ENCODE measurements around the gene COX7A2L. TPM values are rescaled to one million over a fixed set of nuclear protein-coding genes. Genes with fewer than 3 reads are reported as not detected.
"Not testable (repeated sequence)": the region's sequence is repeated elsewhere in the genome, so short reads cannot be mapped to it uniquely, and the experiment has no call there.

Gene COX7A2L, protein sequence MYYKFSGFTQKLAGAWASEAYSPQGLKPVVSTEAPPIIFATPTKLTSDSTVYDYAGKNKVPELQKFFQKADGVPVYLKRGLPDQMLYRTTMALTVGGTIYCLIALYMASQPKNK
- total RNA-seq, result 128 and 233 TPM in 2 replicates

DNA sequence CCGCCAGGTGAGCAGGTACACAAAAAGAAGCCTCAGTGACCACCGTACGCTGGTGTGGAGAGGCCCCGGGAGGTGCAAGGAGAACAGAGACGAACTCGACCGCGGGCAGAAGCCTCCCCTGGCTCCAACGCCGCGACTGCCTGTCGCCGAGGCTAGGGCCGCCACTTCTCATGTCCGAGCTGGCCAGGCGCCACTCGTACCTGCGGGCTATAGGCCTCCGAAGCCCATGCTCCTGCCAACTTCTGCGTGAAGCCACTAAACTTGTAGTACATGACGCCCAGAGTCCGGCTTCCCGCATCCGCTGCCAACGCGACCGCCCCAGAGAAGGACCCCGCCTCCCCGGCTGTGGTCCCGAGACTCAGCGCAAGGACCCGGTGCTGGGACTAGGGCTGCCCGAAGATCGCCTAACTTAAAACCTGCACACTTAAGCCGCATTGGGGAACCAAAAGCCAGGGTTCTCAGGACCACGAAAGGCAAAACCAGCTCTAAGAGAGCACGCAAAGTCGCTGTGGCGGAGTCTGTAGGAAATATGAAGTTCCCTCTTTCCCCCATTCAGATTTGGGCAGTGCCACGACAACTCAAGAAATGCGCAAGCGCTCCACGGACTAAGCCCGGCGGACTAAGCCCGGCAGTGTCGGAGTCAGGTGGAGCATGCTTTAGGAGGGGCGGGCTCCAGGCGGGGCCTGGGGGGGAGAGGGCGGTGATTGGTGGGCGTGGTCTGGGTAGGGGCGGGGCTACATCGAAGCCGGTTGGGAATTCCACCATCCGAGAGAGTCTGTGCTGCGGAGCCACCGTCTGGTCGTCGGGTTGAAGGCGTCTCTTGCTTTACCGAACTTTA, at the start of gene COX7A2L:
COX7A2L (minus strand) TSS at position 328 of the 838 bp plus-strand sequence; CDS start at position 272, 56 bp downstream.
- DNase-seq (ENCODE audit: low read depth, low spot score), result peak; percentile 86

DNA sequence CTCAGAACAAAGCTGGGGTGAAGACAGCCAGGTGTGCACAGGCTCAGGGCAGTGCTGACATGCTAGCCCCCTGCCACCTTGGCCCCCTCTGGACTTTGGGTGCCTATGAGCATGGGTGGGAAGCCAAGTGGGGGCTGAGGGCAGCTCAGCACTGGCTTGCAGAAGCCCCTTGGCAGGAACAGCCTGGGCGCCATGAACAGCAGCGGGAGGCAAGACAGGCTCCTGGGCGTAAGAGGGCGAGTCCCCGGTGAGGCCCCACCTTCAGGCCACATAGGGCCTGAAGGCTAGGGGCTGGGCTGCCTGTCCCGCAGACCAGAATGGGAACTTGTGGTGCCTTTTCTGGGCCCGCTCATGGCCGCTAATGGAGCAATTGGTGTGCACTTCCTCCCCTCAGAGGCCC, 47.0 kb upstream of the COX7A2L start:
- no peak for DNase-seq (ENCODE audit: low read depth, low spot score)

DNA sequence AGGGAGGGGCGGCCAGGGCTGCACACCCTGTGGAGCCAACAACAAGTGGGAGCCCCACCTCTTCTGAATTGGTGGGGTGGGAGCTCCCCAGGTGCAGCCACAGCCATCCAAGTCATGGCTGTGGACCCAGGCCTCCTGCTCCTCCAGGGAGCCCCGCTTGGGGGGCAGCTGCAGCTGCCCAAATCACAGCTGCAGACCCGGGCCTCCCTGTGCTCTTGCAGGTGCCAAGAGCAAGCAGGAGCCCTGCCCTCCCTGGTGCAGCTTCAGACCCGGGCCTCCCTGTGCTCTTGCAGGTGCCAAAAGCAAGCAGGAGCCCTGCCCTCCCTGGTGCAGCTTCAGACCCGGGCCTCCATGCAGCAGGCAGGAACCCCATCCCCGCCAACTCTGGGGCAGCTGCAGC, 46.5 kb upstream of the COX7A2L start:
- DNase-seq (ENCODE audit: low read depth, low spot score), result no peak

DNA sequence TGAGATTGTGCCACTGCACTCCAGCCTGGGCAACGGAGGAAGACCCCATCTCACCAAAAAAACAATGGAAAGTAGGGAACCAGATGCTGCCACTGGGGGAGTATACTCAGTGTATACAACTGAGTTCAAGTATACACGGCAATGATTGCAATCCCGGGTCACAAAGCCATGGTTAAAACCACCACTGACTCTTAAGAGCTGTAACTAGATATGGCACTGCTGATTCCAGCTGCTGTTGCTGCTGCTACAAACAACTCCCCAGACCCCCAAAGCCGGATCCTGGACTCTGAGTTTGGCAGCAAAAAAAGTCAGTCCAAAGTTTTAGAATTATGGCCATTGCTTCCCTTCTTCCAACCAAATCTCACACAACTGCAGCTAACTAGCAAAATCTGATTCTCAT, 43.7 kb upstream of the COX7A2L start:
- no peak for DNase-seq (ENCODE audit: low read depth, low spot score)

DNA sequence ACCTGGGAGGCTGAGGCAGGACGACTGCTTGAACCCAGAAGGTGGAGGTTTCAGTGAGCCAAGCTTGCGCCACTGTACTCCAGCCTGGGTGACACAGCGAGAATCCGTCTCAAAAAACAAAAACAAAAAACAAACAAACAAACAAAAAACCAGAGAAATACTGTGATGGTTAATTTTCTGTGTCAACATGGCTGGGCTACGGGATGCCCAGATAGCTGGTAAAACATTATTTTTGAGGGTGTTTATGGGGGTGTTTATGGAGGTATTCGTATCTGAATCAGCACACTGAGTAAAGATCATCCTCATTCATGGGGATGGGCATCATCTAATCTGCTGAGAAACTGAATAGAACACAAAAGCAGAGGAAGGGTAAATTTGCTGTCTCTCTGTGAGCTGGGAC, 40.8 kb upstream of the COX7A2L start:
- no peak for DNase-seq (ENCODE audit: low read depth, low spot score)

DNA sequence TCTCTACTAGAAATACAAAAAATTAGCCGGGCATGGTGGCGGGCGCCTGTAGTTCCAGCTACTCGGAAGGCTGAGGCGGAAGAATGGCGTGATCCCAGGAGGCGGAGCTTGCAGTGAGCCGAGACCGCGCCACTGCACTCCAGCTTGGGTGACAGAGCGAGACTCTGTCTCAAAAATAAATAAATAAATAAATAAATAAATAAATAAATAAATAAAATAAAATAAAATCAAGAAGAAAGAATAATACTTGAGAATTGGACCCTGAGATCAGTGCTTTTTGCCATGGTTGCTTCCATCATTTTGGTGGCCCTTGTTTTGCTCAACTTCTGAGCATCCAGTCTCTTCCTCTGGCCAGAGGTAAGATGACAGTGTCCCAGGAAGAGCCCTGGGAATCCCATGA, 37.0 kb upstream of the COX7A2L start:
- DNase-seq (ENCODE audit: low read depth, low spot score), result not testable (repeated sequence)

DNA sequence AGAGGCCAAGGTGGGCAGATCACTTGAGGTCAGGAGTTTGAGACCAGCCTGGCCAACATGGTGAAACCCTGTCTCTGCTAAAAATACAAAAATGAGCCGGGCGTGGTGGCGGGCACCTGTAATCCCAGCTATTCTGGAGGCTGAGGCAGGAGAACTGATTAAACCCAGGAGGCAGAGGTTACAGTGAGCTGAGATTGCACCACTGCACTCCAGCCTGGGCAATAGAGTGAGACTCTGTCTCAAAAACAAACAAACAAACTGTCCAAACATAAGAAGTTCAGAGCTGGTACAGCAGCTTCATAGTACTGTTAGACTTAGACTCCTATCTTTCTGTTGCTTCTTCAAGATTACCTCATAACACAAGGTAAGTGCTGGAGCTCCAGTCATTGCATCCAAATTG, 32.3 kb upstream of the COX7A2L start:
- DNase-seq (ENCODE audit: low read depth, low spot score), result not testable (repeated sequence)

DNA sequence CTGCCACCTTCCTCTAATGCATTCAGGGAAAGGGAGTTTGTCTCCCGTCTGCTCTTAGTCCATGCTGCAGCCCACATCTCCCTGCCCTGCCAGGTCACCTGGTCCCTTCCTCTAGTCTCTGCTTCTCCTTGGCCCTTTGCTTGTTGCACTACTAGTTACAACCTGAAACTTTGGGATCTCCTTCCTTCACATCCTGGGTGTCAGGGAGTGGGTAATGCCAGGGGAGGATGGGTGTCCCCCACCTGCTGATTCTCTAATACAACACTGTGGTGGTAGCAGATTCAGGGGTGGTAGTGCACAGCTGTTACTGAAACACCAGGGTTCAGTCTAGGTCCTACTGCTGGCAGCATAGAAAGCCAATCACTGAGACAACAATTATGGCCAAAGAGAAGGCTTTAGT, 31.2 kb upstream of the COX7A2L start:
- no peak for DNase-seq (ENCODE audit: low read depth, low spot score)

DNA sequence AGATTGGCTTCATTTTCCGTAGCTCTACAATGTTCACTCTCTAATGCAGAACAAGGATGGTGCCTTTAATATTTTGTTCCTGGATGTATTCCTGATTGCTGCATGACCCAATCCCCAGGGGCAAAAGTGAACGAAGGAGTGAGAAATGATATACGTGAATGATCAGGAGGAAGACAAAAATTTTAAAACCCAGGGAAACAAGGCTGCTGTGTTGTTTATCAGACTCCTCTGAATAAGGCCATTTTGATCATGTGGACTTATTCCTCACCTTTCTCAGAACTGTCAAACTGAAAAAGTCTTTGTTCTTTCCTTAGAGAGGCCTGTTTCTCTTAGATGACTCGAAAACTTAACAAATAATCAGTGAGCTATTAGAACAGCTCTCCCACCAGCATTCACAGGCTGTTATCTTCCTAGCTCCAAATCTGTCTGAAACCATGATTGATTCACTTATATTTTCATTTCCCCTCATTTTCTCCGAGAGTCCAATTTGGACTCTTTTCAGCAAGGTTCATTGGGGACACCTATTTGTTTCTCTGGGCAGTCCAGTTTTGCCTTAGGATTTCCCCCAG, 29.5 kb upstream of the COX7A2L start:
- no peak for DNase-seq (ENCODE audit: low read depth, low spot score)

DNA sequence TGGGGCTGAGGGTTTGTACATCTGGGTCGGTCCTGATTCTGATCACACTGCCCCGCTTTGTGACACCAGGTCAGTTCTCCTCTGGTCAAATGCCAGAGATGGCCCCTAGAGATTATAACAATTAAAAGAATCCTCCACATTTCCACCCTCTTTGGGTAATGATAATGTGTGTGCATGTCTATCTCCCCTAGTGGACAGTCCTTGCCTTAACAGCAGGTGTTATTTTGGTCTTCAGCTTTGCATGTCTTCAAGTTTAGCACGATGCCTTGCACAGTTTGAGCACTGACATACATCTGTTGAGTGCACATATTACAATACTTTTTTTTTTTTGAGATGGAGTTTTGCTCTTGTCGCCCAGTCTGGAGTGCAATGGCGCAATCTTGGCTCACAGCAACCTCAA, 25.7 kb upstream of the COX7A2L start:
- no peak for DNase-seq (ENCODE audit: low read depth, low spot score)

DNA sequence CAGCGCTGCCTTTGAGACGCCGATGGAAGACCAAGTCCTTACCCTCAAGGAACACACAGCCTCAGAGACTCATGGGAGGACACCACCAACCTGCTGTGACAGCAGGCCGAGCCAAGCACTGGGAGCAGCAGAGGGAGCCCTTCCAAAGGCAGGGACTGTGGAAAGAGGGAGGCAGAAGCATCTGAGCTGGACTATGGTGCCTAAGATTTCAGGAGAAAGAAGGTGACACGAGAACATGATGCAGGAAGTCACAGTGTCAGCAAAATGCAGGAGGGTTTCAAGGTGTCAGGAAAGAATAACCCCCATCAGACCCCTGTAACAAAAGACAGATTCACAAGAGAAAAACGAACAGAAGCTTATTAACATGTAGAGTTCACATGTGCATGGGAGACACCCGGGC, 24.2 kb upstream of the COX7A2L start:
- DNase-seq (ENCODE audit: low read depth, low spot score), result no peak

DNA sequence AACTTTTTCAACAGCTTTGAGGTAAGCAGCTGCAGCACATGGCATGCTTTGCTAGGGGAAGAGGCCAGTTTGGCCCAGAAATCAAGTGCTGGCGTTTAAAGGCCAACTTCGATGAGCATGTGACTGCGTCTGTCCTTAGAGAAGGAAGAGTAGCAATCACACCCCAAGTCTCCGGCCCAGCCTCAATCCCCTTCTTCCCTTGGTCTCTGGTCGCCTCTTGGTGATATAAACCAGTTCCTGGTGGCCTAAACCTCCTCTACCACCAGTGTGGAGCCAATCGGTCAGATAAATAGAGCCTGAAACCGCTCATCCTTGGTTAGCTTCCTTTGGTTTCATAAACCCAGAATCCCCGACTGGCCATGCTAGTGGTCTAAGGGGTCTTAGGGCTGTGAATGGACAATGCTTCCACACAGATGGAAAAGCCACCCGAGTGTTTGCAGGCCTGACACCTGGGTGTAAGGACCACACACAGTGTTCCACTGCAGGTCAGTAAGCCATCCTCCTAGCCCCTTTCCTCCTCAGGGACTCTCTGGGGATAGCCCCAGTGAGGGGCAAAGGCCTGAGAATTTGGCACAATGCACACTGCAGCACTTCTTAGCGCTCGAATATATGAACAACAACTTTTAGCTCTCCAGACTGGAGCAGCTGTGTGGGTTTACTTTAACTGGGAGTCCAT, 23.0 kb upstream of the COX7A2L start:
- no peak for DNase-seq (ENCODE audit: low read depth, low spot score)

DNA sequence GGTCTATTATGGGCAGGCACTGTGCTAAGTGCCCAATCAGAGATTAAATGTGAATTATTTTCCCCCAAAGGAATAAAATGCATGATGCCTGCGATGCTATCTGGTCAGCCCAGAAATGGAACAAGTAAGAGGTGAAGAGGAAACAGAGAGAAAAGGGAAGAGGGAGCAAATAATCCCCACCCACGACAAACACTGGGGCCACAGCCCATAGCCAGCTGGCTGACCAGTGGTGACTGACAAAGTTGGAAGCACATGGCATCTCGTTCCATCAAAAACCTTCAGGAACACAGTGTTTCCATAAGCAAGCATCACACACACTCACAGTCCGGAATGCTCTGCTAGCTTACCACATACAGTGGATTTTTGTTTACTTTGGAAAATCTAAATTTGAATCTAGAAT, 21.1 kb upstream of the COX7A2L start:
- DNase-seq (ENCODE audit: low read depth, low spot score), result no peak

DNA sequence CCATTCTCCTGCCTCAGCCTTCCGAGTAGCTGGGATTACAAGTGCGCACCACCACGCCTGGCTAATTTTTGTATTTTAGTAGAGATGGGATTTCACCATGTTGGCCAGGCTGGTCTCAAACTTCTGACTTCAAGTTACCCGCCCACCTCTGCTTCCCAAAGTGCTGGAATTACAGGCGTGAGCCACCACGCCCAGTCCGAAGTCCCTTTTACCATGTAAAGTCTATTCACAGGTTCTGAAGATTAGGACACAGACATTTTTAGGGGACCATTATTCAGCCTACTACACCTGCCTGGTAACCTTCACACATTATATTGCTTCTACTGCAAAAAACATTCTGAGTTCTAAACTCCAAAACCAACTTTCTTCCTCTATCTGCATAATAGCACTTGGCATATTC, 19.0 kb upstream of the COX7A2L start:
- not testable (repeated sequence) for DNase-seq (ENCODE audit: low read depth, low spot score)

DNA sequence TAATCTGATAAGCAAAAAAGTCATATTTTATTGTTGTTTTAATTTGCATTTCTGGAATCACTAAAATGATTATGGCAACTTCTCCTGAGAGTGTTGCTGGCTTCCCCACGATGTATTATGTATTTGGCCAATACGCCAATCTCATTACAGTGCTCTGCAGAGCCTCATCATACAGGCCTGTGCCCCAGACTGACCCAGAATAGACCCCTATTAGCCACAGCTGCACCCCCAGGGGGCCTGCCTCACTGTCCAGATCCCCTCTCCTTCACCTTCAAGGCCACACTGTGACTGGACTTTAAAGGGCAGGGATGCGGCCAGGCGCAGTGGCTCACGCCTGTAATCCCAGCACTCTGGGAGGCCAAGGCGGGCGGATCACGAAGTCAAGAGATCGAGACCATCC, 17.4 kb upstream of the COX7A2L start:
- no peak for DNase-seq (ENCODE audit: low read depth, low spot score)

DNA sequence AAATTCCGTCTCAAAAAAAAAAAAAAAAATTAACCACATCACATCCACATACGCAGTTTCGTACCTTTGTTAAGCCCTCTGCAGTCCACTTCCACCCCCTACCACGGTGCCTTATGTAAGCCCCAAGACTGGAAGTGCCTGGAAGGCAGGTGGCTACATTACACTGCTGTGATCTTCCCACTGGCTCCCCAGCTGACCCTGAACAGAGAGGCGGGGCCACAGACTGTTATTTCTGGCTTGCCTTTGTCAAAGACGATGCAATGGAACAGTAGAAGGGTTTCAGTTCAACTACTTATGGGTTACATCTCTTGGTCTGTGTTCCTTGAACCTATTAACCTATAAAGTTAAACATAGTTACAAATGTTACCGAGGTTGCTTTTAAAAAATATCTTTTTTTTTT, 15.7 kb upstream of the COX7A2L start:
- no peak for DNase-seq (ENCODE audit: low read depth, low spot score)

DNA sequence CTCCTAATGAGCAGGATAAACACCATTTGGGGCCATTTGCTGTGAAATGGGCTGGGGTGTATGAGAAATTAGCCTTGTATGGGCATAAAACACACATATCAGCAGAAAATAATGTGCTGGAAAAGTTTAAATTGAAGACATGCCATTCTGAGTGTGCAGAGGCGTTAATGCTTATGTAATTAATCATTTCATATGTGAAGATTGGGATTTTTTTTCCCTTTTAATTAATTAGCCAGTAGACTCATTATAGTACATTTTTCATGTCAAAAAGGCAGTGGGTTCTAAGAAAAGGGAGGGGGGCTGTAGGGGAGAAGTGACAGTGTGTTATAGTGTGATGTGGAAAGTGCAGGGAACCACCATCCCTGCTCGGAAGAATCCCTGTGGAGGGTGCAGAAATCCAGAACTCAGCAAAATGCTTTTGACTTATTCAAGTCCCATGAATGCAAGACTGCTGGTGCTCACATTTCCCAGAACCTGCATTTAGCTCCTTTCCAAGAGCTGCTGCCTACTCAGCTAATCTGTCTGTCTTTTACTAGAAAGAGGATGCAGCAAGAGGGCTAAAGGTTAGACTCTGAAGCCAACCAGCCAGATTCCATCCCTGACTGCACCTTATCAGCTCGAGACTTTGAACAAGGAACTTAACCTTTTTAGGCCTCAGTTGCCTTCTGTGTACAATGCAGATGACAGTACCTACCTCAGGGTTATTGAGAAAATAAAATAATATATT, 11.6 kb upstream of the COX7A2L start:
- no peak for DNase-seq (ENCODE audit: low read depth, low spot score)

DNA sequence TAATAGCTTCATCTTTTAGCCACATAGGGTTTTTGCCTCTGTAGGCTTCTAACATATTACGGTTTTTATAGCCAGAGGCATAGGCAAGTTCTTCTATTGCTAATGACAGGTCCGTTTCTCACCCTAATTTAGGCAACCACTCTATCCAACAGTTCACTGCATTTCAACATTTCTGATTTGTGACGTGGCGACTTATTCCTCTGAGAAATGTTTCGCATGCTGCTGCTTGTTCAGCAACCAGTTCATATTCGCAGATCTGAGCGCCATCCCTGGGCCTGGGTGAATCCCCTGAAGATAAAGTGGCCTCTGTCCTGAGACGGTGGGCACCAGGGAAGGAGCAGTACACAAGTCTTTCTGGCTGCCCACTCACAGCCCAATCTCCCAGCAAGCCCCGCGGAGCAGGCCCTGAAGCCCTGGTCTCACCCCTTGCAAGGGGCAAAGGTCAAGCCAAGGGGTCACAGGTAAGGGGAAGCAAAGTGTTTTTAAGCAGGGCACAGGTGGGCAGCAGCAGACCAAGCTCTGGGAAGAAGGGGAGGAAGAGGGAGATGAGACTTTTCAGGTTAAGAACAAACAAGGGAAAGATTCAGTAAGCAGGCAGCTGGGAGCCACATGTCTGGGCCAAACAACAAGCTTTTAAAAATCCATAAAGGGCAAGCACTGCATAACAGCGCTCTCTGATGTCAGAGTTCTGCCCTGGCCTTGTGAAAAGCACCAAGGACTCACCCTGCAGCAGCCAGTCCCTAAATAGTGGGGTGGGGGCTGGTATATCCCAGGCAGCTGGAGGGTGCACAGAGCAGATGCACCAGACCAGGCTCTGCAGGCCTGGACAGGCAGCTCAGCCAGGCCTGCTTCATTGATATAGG, 10.8 kb upstream of the COX7A2L start:
- DNase-seq (ENCODE audit: low read depth, low spot score), result no peak

DNA sequence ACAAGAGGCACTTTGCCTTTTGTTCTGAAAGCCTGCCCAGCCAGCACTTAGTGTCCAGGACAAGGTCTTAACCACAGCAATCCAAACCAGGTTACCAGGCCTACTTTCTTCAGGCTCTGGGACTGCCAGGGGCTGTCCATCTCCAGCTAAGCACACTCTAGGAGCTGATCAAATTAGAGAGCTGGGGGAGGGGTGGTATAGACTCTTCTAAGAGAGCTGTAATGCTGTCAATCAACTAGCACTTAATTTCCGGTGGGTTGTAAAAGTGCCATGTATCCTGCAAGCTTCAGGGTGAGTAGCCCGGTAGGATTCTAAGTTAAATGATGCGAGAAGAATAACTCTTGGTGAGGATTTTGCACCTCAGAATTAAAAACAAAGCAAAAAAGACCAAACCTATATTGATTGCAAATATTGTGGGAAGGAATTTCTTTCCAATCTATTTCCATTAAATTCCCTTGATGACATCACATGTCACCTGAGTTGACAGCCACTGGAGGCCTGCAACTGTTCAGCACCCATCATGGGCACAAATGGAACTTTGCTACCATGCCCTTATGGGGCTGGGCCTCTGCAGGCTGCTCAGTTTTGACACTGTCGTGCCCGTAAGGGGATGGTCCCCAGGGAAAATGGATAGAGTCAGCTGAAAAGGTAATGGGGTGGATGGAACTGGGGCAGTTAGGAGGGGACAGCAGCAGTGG, 8.7 kb upstream of the COX7A2L start:
- DNase-seq (ENCODE audit: low read depth, low spot score), result no peak
